Measurements from ENCODE around the gene SF3A2. TPM values are rescaled to one million over a fixed set of nuclear protein-coding genes. Genes with fewer than 3 reads are reported as not detected.

The SF3A2 gene
- total RNA-seq, 1 experiment from 2014 or later: 184 TPM

GRCh38 chr19:2269244-2270156, 32.9 kb downstream of the SF3A2 start (continued):
- TF ChIP-seq ZBTB43 (CRISPR knock-in tag; IDR thresholded peaks at IDR 0.05) (peak; percentile 24; the same call in 1 of the 2 replicates), ZNF263 (CRISPR knock-in tag; IDR thresholded peaks at IDR 0.05; ENCODE audit: low read depth) (0 out of 2 replicates have a peak, but pooled peaks have one; percentile 6), NR2C2 (CRISPR knock-in tag; IDR thresholded peaks at IDR 0.05) (no peak), ZNF512 (CRISPR knock-in tag; IDR thresholded peaks at IDR 0.05; ENCODE audit: borderline replicate concordance) (no peak), NFATC4 (CRISPR knock-in tag; IDR thresholded peaks at IDR 0.05) (0 out of 2 replicates have a peak, but pooled peaks have one; percentile 29), ZMAT4 (CRISPR knock-in tag; IDR thresholded peaks at IDR 0.05) (no peak), GABPB1 (CRISPR knock-in tag; IDR thresholded peaks at IDR 0.05) (peak; percentile 72), ZSCAN18 (CRISPR knock-in tag; IDR thresholded peaks at IDR 0.05) (no peak), HMGA2 (CRISPR knock-in tag; IDR thresholded peaks at IDR 0.05) (no peak), NR1H2 (CRISPR knock-in tag; IDR thresholded peaks at IDR 0.05) (no peak), CBFB (CRISPR knock-in tag; IDR thresholded peaks at IDR 0.05; ENCODE audit: low read depth) (no peak), SOX15 (CRISPR knock-in tag; IDR thresholded peaks at IDR 0.05) (no peak), ZNF281 (CRISPR knock-in tag; IDR thresholded peaks at IDR 0.05) (0 out of 2 replicates have a peak, but pooled peaks have one; percentile 41), E2F1 (CRISPR knock-in tag; IDR thresholded peaks at IDR 0.05) (0 out of 2 replicates have a peak, but pooled peaks have one; percentile 69), MYBL2 (CRISPR knock-in tag; IDR thresholded peaks at IDR 0.05) (peak; percentile 69; the same call in 1 of the 2 replicates), ETV6 (CRISPR knock-in tag; IDR thresholded peaks at IDR 0.05) (peak; percentile 80), MAX (CRISPR knock-in tag; IDR thresholded peaks at IDR 0.05) (peak; percentile 75), PRDM15 (CRISPR knock-in tag; IDR thresholded peaks at IDR 0.05) (0 out of 2 replicates have a peak, but pooled peaks have one; percentile 9), ZBTB21 (CRISPR knock-in tag; IDR thresholded peaks at IDR 0.05; ENCODE audit: borderline replicate concordance) (no peak), STAT6 (CRISPR knock-in tag; conservative IDR thresholded peaks at IDR 0.05; ENCODE audit: low read depth) (no peak), ZNF317 (CRISPR knock-in tag; IDR thresholded peaks at IDR 0.05; ENCODE audit: borderline replicate concordance, low read depth) (0 out of 2 replicates have a peak, but pooled peaks have one; percentile 6)
